Karpas-422 (cell line): Measurements from ENCODE around the gene SLC4A1. TPM values are rescaled to one million over a fixed set of nuclear protein-coding genes. Genes with fewer than 3 reads are reported as not detected.

Experiments used
- DNase-seq: peaks from one replicate; pipeline ENCODE4 v3.0.0-alpha.2; 2015
- H2AFZ ChIP-seq: fragments of 200-600 bp; sonication (generic); 2 replicates; pipeline ENCODE4 v1.6.1; 2014; ENCODE audit warnings: antibody characterized with exemption, low read length, mixed read lengths
- H3K27ac ChIP-seq: fragments of 200-600 bp; sonication (generic); 2 replicates; pipeline ENCODE4 v1.5.1; 2014; ENCODE audit warnings: mild to moderate bottlenecking, low read length, moderate library complexity
- H3K27me3 ChIP-seq: fragments of 200-600 bp; sonication (generic); 2 replicates; pipeline ENCODE4 v1.6.1; 2014; ENCODE audit warnings: low read length, mixed read lengths
- H3K36me3 ChIP-seq: fragments of 200-600 bp; sonication (generic); 2 replicates; pipeline ENCODE4 v1.6.1; 2014; ENCODE audit warnings: low read length, mixed read lengths; ENCODE audit not compliant: insufficient read depth
- H3K4me1 ChIP-seq: fragments of 200-600 bp; sonication (generic); 2 replicates; pipeline ENCODE4 v1.6.1; 2014; ENCODE audit warnings: mild to moderate bottlenecking, low read length, mixed read lengths
- H3K4me2 ChIP-seq: fragments of 200-600 bp; sonication (generic); 2 replicates; pipeline ENCODE4 v1.6.1; 2014; ENCODE audit warnings: low read length, low read depth, mild to moderate bottlenecking; ENCODE audit not compliant: poor library complexity, severe bottlenecking
- H3K4me3 ChIP-seq: fragments of 200-600 bp; sonication (generic); 2 replicates; pipeline ENCODE4 v1.5.1; 2014; ENCODE audit warnings: mild to moderate bottlenecking, antibody characterized with exemption, low read length, mixed read lengths
- H3K79me2 ChIP-seq: fragments of 200-600 bp; sonication (generic); 2 replicates; pipeline ENCODE4 v1.6.1; 2014; ENCODE audit warnings: mild to moderate bottlenecking, low read length, mixed read lengths
- H3K9ac ChIP-seq: fragments of 200-600 bp; sonication (generic); 2 replicates; pipeline ENCODE4 v1.6.0; 2014; ENCODE audit warnings: low read length
- H3K9me2 ChIP-seq: fragments of 200-600 bp; sonication (generic), shearing (Covaris generic); replicated peaks from 2 replicates; pipeline ENCODE4 v1.6.0; 2014; ENCODE audit warnings: mild to moderate bottlenecking, low read length, moderate library complexity; ENCODE audit not compliant: insufficient read depth
- H3K9me3 ChIP-seq: fragments of 300-700, 200-600 bp; sonication (generic); 2 replicates; pipeline ENCODE4 v1.6.1; 2014; ENCODE audit warnings: low read length, mixed read lengths
- H4K20me1 ChIP-seq: fragments of 200-600 bp; sonication (generic); 2 replicates; pipeline ENCODE4 v1.6.1; 2014; ENCODE audit warnings: mild to moderate bottlenecking, antibody characterized with exemption, low read length, low read depth; ENCODE audit not compliant: insufficient read depth
- total RNA-seq: library from RNA; depleted of rRNA; stranded (reverse); fragments of >200 nt; shearing (Covaris generic); gene quantifications from 2 replicates; pipeline ENCODE4 v1.2.3, GENCODE V29; 2014; ENCODE audit warnings: low replicate concordance

The SLC4A1 gene
- total RNA-seq, 1 experiment from 2014 or later, result 0.19 TPM

DNA sequence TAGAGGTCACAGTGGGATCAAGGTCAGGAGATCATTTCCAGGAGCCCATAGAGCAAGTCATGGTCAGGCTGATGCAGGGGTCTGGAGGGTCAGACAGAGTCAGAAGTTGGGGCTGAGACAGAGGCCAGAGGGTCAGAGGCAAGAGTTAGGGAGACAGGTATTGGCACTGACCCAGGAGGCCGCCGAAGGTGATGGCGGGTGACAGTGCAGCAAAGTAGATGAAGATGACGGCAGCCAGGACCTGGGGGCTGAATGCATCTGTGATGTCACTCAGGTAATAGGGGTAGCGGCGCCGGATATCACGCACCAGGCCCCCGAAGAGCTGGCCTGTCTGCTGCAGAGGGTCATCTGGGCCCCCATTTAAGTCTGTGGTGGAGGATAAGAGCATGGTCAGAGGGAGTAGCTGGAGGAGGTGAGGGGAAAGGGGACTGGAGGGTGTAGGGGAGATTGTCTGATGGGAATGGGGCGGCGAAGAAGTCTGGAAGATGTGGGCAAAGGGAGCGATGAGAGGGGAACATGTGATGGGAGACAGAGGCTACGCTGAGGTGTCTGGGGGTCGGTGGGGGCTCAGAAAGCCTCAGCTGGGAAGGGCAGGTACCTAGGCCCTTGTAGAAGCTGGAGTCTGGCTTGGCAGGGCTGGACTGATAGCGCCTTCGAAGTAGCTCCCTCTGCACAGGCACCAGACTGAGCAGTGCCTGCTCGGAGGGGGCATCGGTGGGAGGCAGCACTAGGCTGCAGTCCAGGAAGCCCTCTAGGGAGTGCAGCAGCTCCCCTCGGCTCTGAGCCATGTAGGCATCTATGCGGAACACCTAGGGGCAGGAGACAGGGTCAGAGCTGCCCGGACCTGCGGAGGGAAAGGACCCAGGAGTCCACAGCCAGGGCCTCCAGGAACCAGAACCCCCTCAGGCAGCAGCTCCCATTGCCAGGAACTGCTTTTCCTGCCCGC, 9.8 kb downstream of the SLC4A1 start:
- no peaks in the 10 kb centered on the region for H3K36me3 ChIP-seq
- no peak overlapping the region for H3K4me2 ChIP-seq
- H3K27me3 ChIP-seq, result no peaks in the 10 kb centered on the region
- no peak overlapping the region for H3K27ac ChIP-seq
- DNase-seq, result no peak
- H3K4me1 ChIP-seq, result no peaks in the 10 kb centered on the region
- no peaks in the 10 kb centered on the region for H3K9me2 ChIP-seq
- no peaks in the 10 kb centered on the region for H3K9me3 ChIP-seq
- no peak overlapping the region for H3K4me3 ChIP-seq
- no peak overlapping the region for H3K9ac ChIP-seq
- H4K20me1 ChIP-seq, result no peaks in the 10 kb centered on the region
- no peaks in the 10 kb centered on the region for H3K79me2 ChIP-seq
- no peak overlapping the region for H2AFZ ChIP-seq

DNA sequence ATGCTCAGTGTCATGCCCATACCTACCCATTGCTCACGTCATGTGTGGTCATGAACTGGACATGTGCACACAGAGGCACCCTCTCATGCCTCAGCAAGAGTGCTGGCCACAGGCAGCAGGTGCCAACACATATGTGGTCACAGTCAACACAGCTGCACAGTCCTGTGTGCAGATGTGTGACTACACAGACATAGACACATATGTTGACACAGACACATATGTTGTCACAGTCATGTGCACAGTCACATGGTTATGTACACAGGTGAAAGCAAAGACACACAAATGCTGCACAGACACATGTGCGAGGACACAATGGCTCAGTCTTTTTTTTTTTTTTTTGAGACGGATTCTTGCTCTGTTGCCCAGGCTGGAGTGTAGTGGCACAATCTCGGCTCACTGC, 11.3 kb downstream of the SLC4A1 start:
- no peak for DNase-seq
- no peaks in the 10 kb centered on the region for H3K4me1 ChIP-seq
- H3K27me3 ChIP-seq, result no peaks in the 10 kb centered on the region
- H3K4me2 ChIP-seq, result no peak overlapping the region
- no peaks in the 10 kb centered on the region for H3K36me3 ChIP-seq
- H3K27ac ChIP-seq, result no peak overlapping the region
- no peak overlapping the region for H3K4me3 ChIP-seq
- no peak overlapping the region for H3K9ac ChIP-seq
- no peaks in the 10 kb centered on the region for H3K9me2 ChIP-seq
- no peaks in the 10 kb centered on the region for H4K20me1 ChIP-seq
- H2AFZ ChIP-seq, result no peak overlapping the region
- H3K79me2 ChIP-seq, result no peaks in the 10 kb centered on the region
- H3K9me3 ChIP-seq, result no peaks in the 10 kb centered on the region

DNA sequence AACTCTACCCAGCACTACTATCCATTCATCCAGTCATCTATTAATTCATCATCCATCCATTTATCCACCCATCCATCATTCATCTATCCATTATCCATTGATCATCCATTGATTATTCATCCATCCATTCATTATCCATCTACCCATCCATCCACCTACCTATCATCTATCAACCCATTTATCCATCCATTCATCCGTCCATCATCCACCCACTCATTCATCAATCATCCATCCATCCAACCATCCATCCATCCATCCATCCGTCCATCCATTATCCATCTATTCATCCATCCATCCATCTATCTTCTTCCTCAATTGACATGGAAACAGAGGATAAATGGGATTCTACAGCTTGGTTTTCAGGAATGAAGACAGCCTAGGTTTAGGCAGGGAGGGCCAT, 12.0 kb downstream of the SLC4A1 start:
- H3K79me2 ChIP-seq, result no peaks in the 10 kb centered on the region
- no peaks in the 10 kb centered on the region for H3K27me3 ChIP-seq
- no peak overlapping the region for H3K9ac ChIP-seq
- H3K9me3 ChIP-seq, result no peaks in the 10 kb centered on the region
- no peak overlapping the region for H3K4me2 ChIP-seq
- no peaks in the 10 kb centered on the region for H3K9me2 ChIP-seq
- H3K4me3 ChIP-seq, result no peak overlapping the region
- no peaks in the 10 kb centered on the region for H3K4me1 ChIP-seq
- H3K36me3 ChIP-seq, result no peaks in the 10 kb centered on the region
- no peak for DNase-seq
- no peak overlapping the region for H3K27ac ChIP-seq
- no peaks in the 10 kb centered on the region for H4K20me1 ChIP-seq
- H2AFZ ChIP-seq, result no peak overlapping the region

DNA sequence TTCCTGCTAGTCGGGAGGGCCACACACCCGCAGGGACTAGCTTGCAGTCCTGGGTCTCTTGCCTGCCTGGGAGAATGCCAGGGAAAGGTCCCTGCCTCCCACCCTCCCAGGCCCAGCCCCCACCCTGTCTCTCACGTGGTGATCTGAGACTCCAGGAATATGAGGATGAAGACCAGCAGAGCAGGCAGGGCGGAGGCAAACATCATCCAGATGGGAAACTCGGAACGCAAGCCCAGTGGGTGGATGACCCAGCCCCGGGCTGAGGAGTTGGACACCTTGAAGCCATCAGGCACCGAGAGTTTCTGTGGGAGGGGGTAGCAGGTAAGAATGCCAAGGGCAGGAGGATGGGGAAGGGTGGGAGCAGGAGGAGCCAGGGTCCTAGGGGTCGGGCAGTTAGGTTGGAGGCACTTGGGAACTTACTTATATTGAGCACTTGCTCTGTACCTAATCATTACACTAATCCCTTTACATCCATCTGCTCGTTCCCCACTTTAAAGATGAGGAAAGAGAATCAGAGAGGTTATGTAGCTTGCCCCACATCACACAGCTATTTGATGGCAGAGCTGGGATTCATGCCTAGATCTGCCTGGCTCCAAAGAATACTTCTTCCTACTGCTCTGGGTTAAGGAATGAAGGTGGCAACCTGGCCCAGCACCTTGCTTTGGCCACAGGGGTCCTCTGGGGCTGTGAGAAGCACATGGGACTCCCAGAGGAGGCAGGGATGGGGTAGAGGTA, 13.4 kb downstream of the SLC4A1 start:
- no peak overlapping the region for H3K4me2 ChIP-seq
- no peaks in the 10 kb centered on the region for H3K9me2 ChIP-seq
- no peak for DNase-seq
- no peak overlapping the region for H3K4me3 ChIP-seq
- no peak overlapping the region for H2AFZ ChIP-seq
- H3K9ac ChIP-seq, result no peak overlapping the region
- no peak overlapping the region for H3K27ac ChIP-seq
- H3K79me2 ChIP-seq, result no peaks in the 10 kb centered on the region
- H3K4me1 ChIP-seq, result no peaks in the 10 kb centered on the region
- no peaks in the 10 kb centered on the region for H4K20me1 ChIP-seq
- H3K36me3 ChIP-seq, result no peaks in the 10 kb centered on the region
- H3K27me3 ChIP-seq, result no peaks in the 10 kb centered on the region
- H3K9me3 ChIP-seq, result no peaks in the 10 kb centered on the region

DNA sequence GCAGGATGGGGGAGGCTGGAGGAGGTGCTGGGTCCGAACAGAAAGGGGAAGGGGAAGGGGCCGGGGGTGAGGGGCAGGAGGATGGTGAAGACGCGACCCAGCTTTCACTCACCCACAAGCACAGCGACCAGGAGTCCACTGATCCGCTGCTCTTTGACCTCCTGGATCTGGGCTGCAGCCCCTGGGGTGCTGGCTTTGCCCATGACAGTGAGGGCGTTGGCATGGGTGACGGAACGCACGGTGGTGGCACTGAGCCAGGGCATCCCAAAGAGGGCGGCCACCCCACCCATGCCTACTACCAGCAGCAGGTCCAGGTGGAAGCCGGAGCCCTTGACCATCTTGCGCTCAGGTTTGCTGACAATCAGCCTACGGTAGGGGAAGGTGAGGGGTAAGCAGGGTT, 14.9 kb downstream of the SLC4A1 start:
- no peak for DNase-seq
- Histone ChIP-seq H3K4me2 (no peak overlapping the region), H3K9me3 (no peaks in the 10 kb centered on the region), H3K9me2 (no peaks in the 10 kb centered on the region), H3K27me3 (no peaks in the 10 kb centered on the region), H3K27ac (no peak overlapping the region), H3K4me3 (no peak overlapping the region), H3K36me3 (no peaks in the 10 kb centered on the region), H3K4me1 (no peaks in the 10 kb centered on the region), H2AFZ (no peak overlapping the region), H3K9ac (no peak overlapping the region), H4K20me1 (no peaks in the 10 kb centered on the region), H3K79me2 (no peaks in the 10 kb centered on the region)

DNA sequence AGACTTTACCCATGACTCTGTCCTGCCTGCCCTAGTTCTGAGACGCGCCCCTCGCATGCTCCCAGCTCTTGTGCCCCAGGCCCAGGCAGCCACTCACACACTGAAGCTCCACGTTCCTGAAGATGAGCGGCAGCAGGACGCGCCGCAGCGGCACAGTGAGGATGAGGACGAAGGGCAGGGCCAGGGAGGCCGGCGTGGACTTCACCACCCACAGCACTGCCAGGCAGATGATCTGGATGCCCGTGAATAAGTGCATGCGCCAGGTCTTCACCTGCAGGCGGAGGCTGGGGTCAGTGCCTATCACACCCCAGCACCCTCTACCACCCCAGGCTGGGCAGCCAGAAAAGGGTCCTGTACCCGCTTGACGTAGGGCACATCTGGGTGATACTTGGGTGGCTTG, 16.9 kb downstream of the SLC4A1 start:
- H3K27ac ChIP-seq, result no peak overlapping the region
- no peaks in the 10 kb centered on the region for H4K20me1 ChIP-seq
- no peaks in the 10 kb centered on the region for H3K36me3 ChIP-seq
- DNase-seq, result no peak
- no peak overlapping the region for H3K4me2 ChIP-seq
- no peak overlapping the region for H3K9ac ChIP-seq
- H2AFZ ChIP-seq, result no peak overlapping the region
- H3K9me3 ChIP-seq, result no peaks in the 10 kb centered on the region
- no peaks in the 10 kb centered on the region for H3K79me2 ChIP-seq
- H3K4me1 ChIP-seq, result no peaks in the 10 kb centered on the region; the same call in 1 of the 2 replicates
- no peak overlapping the region for H3K4me3 ChIP-seq
- H3K27me3 ChIP-seq, result no peaks in the 10 kb centered on the region
- H3K9me2 ChIP-seq, result no peaks in the 10 kb centered on the region

DNA sequence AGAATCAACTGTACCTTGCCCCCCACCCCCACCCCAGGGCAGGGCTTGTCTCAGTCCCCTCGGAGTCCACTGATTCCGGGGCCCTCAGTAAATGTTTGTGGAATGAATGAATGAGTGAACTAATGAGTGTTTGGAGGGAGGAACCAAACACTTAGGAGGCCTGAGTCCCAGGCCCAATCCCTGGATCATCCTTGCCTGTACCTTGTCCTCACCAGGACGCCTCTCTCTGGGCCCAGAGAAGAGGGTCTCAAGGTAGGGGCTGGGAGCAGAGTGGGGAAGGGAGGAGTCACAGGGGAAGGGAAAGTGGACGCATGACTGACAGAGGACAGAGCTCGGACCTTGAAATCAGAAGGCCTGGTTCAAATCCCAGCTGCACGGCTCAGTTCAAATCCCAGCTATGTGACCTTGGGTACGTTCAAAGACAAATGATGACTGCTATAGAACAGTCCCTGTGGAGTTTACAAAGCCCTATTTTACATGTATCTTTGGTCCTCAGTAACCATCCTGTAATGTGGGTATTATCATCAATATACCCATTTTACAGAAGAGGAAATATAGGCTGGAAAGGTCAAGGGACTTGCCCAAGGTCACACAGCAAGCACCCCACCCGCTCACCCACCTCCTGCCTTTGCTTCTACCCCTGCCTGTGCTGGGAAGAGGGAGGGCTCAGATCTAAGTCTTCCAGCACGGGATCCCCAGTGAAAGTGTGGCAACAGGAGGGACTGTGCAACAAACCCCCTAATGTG, 18.3 kb downstream of the SLC4A1 start:
- Histone ChIP-seq H3K9me3 (no peaks in the 10 kb centered on the region), H4K20me1 (no peaks in the 10 kb centered on the region), H3K27me3 (no peaks in the 10 kb centered on the region), H3K79me2 (no peaks in the 10 kb centered on the region), H3K9me2 (no peaks in the 10 kb centered on the region), H3K4me3 (no peak overlapping the region), H3K4me2 (no peak overlapping the region), H3K9ac (no peak overlapping the region), H3K36me3 (no peaks in the 10 kb centered on the region), H3K4me1 (no peaks in the 10 kb centered on the region; the same call in 1 of the 2 replicates), H3K27ac (no peak overlapping the region), H2AFZ (no peak overlapping the region)
- DNase-seq, result no peak
